A172 (cell line): ENCODE data around the gene ZWILCH. TPM values are rescaled to one million over a fixed set of nuclear protein-coding genes. Genes with fewer than 3 reads are reported as not detected.
"Not testable (repeated sequence)": the region's sequence is repeated elsewhere in the genome, so short reads cannot be mapped to it uniquely, and the experiment has no call there.

Experiments used
- DNase-seq: peaks from one replicate; pipeline ENCODE4 v3.0.0-alpha.2; 2015; ENCODE audit warnings: low spot score
- total RNA-seq: library from RNA; depleted of rRNA; stranded (reverse); fragments of >200 nt; shearing (Covaris generic); gene quantifications from 2 replicates; pipeline ENCODE4 v1.2.3, GENCODE V29; 2014; rRNA removed

Gene ZWILCH
- total RNA-seq, 1 experiment from 2014 or later = 51.4 TPM

- DNase-seq = no peak
Observed at GRCh38 chr15:66581972-66582537, 76.9 kb downstream of the ZWILCH start.

- no peak for DNase-seq
Observed at GRCh38 chr15:66586155-66586976, 81.2 kb downstream of the ZWILCH start.

GRCh38 chr15:66587020-66587419 is 81.9 kb downstream of the ZWILCH start:
- no peak for DNase-seq

GRCh38 chr15:66587749-66588148 is 82.6 kb downstream of the ZWILCH start:
- DNase-seq = no peak

GRCh38 chr15:66588537-66588936 is 83.4 kb downstream of the ZWILCH start:
- no peak for DNase-seq

- DNase-seq = no peak
Observed at GRCh38 chr15:66588971-66589370, 83.8 kb downstream of the ZWILCH start.

GRCh38 chr15:66589429-66589828 is 84.3 kb downstream of the ZWILCH start:
- not testable (repeated sequence) for DNase-seq

- DNase-seq = no peak
Observed at GRCh38 chr15:66590435-66590834, 85.3 kb downstream of the ZWILCH start.

GRCh38 chr15:66591322-66591862 is 86.3 kb downstream of the ZWILCH start:
- no peak for DNase-seq

GRCh38 chr15:66592505-66593218 is 87.5 kb downstream of the ZWILCH start:
- DNase-seq = no peak

GRCh38 chr15:66593219-66593780 is 88.2 kb downstream of the ZWILCH start:
- DNase-seq = no peak

GRCh38 chr15:66594344-66594743 is 89.2 kb downstream of the ZWILCH start:
- DNase-seq = no peak

GRCh38 chr15:66594836-66595235 is 89.7 kb downstream of the ZWILCH start:
- no peak for DNase-seq

- DNase-seq = no peak
Observed at GRCh38 chr15:66595332-66595731, 90.2 kb downstream of the ZWILCH start.

- DNase-seq = no peak
Observed at GRCh38 chr15:66595931-66596545, 90.9 kb downstream of the ZWILCH start.

GRCh38 chr15:66598095-66598815 is 93.1 kb downstream of the ZWILCH start:
- DNase-seq = no peak

Other genes with a start within 250 kb of the ZWILCH start
- 26.2 and 38.9 TPM in 2 replicates for gene DIS3L, start 211.8 kb upstream of the ZWILCH start, total RNA-seq
- gene TIPIN, start 148.6 kb upstream of the ZWILCH start, total RNA-seq = 18.6 and 34.0 TPM in 2 replicates
- 33.6 and 48.2 TPM in 2 replicates for gene MAP2K1, start 118.4 kb upstream of the ZWILCH start, total RNA-seq
- gene SNAPC5, start 7.6 kb upstream of the ZWILCH start, total RNA-seq = 30.1 and 33.5 TPM in 2 replicates
- 2,139 and 2,612 TPM in 2 replicates for gene RPL4, start 471 bp upstream of the ZWILCH start, total RNA-seq
- 1.8 and 2.1 TPM in 2 replicates for gene LCTL, start 60.7 kb downstream of the ZWILCH start, total RNA-seq
- gene SMAD6, start 196.9 kb downstream of the ZWILCH start, total RNA-seq = 20.8 and 37.9 TPM in 2 replicates